Measurements from ENCODE around the gene NELL1.

The NELL1 gene

DNA sequence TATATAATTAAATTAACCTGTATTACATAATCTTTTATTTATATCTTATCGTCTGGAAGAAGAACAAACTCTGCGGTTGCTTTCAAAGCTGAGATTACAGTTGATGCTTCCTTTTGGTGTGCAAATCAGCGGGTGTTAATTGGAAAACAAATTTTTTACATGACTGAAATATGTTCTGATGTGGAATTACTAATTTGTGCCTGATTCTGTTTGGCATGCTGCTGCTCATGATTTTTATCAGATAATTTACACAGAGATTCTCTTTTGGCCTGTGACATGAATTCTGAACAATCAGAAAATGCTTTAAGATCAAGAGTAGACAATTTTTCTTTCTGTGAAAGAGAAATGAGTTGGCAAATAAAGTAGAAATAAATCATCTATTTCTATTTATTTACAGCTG, 510.8 kb downstream of the NELL1 start:
- no peaks in the 10 kb centered on the region for H3K36me3 Mint-ChIP-seq (ENCODE audit: low read depth)
- H3K9me3 Mint-ChIP-seq = no peaks in the 10 kb centered on the region
- no peak overlapping the region for H3K4me3 Mint-ChIP-seq
- H3K27ac Mint-ChIP-seq = peak overlapping the region in 1 of 3 experiments; percentile 46
- no peaks in the 10 kb centered on the region for H3K27me3 Mint-ChIP-seq (ENCODE audit: low read depth)
- peaks cover 17% of the 10 kb centered on the region for H3K4me1 Mint-ChIP-seq
- TF ChIP-seq, protein P1, sequence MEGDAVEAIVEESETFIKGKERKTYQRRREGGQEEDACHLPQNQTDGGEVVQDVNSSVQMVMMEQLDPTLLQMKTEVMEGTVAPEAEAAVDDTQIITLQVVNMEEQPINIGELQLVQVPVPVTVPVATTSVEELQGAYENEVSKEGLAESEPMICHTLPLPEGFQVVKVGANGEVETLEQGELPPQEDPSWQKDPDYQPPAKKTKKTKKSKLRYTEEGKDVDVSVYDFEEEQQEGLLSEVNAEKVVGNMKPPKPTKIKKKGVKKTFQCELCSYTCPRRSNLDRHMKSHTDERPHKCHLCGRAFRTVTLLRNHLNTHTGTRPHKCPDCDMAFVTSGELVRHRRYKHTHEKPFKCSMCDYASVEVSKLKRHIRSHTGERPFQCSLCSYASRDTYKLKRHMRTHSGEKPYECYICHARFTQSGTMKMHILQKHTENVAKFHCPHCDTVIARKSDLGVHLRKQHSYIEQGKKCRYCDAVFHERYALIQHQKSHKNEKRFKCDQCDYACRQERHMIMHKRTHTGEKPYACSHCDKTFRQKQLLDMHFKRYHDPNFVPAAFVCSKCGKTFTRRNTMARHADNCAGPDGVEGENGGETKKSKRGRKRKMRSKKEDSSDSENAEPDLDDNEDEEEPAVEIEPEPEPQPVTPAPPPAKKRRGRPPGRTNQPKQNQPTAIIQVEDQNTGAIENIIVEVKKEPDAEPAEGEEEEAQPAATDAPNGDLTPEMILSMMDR (IDR thresholded peaks at IDR 0.05; ENCODE audit: unreplicated experiment in 3 of 3) = no peak

DNA sequence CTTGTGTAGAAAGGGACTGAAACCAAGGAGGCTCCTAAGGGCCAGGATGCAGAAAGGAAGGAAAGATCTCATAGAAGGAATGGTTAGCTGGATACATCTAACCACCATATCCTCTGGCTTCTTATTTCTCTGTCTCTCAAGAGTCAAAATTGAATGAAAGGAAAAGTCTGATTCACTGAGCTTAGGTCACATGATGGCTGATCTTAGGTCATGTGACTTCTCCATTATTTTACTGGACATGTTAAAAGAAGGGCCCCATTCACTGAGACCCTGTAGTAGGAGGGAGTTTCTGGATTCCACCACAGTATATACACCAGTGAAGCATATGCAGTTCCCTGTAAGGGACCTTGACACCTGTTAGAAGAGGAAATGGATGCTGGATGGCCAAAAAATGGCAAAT, 516.6 kb downstream of the NELL1 start:
- peaks cover 5% of the 10 kb centered on the region for H3K27me3 Mint-ChIP-seq (ENCODE audit: low read depth)
- H3K27ac Mint-ChIP-seq = no peak overlapping the region
- TF ChIP-seq, protein P1 (IDR thresholded peaks at IDR 0.05; ENCODE audit: unreplicated experiment in 3 of 3) = no peak
- H3K4me1 Mint-ChIP-seq = no peaks in the 10 kb centered on the region
- H3K9me3 Mint-ChIP-seq = no peaks in the 10 kb centered on the region
- no peak overlapping the region for H3K4me3 Mint-ChIP-seq
- H3K36me3 Mint-ChIP-seq (ENCODE audit: low read depth) = no peaks in the 10 kb centered on the region

DNA sequence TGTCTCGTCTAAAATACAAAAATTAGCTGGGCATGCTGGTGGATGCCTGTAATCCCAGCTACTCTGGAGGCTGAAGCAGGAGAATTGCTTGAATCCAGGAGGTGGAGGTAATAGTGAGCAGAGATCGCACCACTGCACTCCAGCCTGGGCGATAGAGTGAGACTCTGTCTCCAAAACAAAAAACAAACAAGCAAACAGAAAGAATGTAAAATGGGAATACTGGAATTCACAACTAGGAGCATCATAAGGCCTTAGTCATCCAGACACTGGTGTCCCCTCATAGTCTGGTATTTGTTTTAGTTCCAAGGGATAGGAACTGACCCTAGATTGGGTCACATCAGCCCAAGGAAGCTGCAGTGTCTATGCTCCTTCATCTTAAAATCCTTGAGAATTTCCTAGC, 520.8 kb downstream of the NELL1 start:
- H3K36me3 Mint-ChIP-seq (ENCODE audit: low read depth) = no peaks in the 10 kb centered on the region
- H3K4me1 Mint-ChIP-seq = no peaks in the 10 kb centered on the region
- no peak overlapping the region for H3K4me3 Mint-ChIP-seq
- H3K9me3 Mint-ChIP-seq = no peaks in the 10 kb centered on the region
- no peak overlapping the region for H3K27ac Mint-ChIP-seq
- peaks cover 8% of the 10 kb centered on the region for H3K27me3 Mint-ChIP-seq (ENCODE audit: low read depth)
- TF ChIP-seq, protein P1 (IDR thresholded peaks at IDR 0.05; ENCODE audit: unreplicated experiment in 3 of 3) = no peak

DNA sequence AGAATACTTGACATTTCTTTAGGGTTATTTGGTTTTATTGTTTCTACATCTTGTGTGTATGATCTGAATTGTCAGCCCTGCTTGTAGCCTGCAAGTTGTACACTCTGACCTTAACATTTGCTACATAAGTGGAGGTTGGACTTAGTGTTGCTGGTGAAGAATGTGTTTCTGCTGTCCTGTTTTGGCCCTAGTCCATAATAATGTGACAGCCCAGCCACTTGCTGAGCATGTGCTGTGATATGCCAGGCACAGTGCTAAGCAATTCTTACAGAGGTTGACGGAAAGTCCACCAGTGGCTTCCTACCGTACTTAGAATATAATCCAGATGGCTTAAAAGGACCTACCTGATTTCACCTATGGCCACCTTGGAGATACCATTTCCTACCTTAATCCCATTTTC, 526.6 kb downstream of the NELL1 start:
- H3K27me3 Mint-ChIP-seq (ENCODE audit: low read depth) = peaks cover 2% of the 10 kb centered on the region
- H3K4me3 Mint-ChIP-seq = no peak overlapping the region
- no peak overlapping the region for H3K27ac Mint-ChIP-seq
- TF ChIP-seq, protein P1 (IDR thresholded peaks at IDR 0.05; ENCODE audit: unreplicated experiment in 3 of 3) = no peak
- H3K4me1 Mint-ChIP-seq = no peaks in the 10 kb centered on the region
- peaks cover 9% of the 10 kb centered on the region for H3K9me3 Mint-ChIP-seq
- no peaks in the 10 kb centered on the region for H3K36me3 Mint-ChIP-seq (ENCODE audit: low read depth)

DNA sequence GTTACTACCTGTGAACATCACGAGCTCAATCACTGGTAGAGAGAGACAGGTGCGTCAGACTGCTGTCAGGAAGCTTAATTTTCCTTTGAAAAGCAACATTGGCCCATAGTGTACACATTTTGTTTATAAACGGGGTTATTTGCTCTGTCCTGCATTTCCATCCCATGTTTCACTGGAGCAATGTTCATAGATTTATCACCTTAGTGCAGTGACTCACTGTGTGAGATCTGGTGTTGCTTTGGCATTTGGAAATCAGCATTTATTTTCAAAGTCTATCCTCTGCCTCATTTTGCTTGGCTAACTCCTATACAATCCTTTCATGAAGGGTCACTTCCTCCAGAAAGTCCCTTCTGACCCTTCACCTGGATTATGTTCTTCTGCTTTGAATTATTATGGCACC, 529.1 kb downstream of the NELL1 start:
- H3K36me3 Mint-ChIP-seq (ENCODE audit: low read depth) = no peaks in the 10 kb centered on the region
- H3K4me1 Mint-ChIP-seq = no peaks in the 10 kb centered on the region
- no peak overlapping the region for H3K4me3 Mint-ChIP-seq
- TF ChIP-seq, protein P1 (IDR thresholded peaks at IDR 0.05; ENCODE audit: unreplicated experiment in 3 of 3) = no peak
- H3K9me3 Mint-ChIP-seq = peaks cover 24% of the 10 kb centered on the region
- no peak overlapping the region for H3K27ac Mint-ChIP-seq
- H3K27me3 Mint-ChIP-seq (ENCODE audit: low read depth) = no peaks in the 10 kb centered on the region

DNA sequence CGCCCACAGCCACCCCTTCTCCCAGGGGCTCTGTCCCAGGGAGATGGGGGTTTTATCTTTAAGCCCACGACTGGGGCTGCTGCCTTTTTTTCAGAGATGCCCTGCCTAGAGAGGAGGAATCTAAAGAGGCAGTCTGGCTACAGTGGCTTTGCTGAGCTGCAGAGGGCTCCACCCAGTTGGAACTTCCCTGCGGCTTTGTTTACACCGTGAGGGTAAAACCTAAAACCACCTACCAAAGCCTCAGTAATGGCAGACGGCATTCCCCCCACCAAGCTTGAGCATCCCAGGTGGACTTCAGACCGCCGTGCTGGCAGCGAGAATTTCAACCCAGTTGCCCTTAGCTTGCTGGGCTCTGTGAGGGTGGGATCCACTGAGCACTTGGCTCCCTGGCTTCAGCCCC, 535.8 kb downstream of the NELL1 start:
- TF ChIP-seq, protein P1 (IDR thresholded peaks at IDR 0.05; ENCODE audit: unreplicated experiment in 3 of 3) = no peak
- Mint-ChIP-seq H3K27me3 (ENCODE audit: low read depth) (no peaks in the 10 kb centered on the region), H3K27ac (no peak overlapping the region), H3K4me1 (no peaks in the 10 kb centered on the region), H3K36me3 (ENCODE audit: low read depth) (no peaks in the 10 kb centered on the region), H3K4me3 (no peak overlapping the region), H3K9me3 (peaks cover 26% of the 10 kb centered on the region)
